CD4-positive, alpha-beta T cell treated with Interleukin-10 for 1 hour (primary cell): ENCODE measurements around the gene SCN8A.
"Not testable (repeated sequence)": the region's sequence is repeated elsewhere in the genome, so short reads cannot be mapped to it uniquely, and the experiment has no call there.

Experiments used
- DNase-seq: peaks from one replicate; pipeline ENCODE4 v3.0.0-alpha.2; 2020

SCN8A gene

DNA sequence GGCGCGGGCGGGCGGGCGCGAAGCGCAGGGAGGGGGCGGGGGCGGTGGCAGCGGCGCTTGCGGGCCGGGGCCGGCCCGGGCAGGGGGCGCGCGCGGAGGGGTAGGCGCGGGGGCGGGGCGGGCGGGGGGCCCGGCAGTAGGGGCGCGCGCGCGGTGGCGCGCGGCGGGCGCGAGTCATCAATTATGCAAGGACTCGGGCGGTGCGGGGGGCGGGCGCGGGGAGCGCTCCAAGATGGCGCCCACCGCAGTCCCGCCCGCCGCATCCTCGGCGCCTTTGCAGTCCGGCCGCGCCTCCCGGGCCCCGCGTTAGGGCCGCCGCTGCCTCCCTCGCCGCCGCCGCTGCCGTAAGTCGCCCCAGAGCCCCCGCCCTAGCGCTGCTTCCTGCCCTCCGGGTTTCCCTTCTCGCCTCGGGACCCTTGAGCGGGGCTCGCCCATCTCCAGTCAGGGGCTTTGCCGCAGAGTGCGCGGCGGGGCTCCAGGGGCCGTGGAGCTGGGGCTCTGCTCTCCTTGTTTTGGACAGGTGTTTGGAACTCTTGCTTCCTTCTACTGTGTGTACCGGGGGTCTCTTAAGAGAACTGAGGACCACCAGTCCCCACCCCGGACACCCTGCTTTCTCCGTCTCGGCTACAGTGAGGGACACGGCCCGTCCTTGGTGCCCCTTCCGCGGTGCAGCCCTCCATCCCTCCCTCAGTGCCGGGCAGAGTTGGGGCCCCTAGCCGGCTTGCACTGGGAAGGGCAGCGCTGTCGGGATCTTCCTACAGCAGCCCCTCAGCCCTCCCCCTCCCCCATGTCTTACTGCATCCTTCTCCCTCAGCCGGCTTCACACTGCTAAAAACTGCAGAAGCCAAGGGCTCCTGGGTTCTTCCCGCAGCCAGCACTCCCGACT, at the start of gene SCN8A:
TSS of gene SCN8A (plus strand) at position 218 of the 886 bp plus-strand sequence. CDS start 71,585 bp downstream, outside the sequence.
- peak; percentile 59 for DNase-seq

DNA sequence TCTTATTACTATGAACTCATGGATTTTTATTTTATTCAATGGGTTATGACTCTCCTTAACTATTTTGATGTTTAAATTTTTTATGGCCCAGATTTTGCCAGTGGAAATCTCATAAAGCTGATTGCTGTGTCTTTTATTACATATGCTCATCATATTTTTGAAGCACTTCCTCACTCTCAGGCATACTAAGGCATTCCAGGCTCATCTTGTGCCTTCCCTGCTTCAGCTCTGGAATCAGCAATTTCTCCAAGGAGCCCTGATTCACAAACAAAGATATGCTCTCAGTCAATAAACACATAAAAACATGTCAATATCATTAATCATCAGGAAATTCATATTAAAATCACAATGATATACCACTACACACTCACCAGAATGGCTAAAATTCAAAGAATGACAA, 44.9 kb upstream of the SCN8A start:
- no peak for DNase-seq

DNA sequence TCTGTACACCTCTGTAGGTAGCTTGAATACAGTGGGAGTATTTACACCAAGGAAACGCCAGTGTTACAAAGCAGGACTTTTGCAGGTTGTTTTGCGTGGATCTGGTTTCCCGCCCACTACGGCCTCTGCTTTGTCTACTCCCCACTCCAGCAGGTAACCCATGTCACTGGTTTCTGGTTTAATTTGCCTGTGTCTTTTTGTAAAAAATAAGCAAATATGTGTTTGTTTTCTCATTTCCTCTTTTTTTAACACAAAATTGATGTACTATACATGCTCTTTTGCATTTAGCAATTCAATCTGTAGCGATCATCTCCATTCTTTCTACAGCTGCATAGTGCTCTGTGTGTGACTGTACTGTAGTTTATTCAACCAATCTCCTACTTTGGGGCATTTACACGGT, 43.4 kb upstream of the SCN8A start:
- no peak for DNase-seq

DNA sequence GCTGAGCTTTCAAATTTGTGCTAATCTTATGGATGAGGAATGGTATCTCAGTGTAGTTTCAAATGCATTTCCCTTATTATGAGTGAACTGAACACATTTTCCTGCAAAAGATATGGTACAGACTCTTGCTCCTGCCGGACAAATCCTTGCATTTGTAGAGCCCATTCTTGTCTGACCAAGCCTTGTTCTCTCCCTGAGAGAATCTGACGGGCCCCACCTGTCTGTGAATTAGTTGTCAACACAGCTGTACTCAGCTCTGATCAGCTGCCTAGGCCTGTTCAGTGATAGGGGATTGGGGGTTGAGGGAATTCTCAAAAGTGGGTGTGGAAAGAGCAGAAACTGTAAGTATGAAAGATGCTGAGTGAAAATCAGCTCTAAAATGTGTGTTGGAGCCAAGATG, 42.8 kb upstream of the SCN8A start:
- DNase-seq, result no peak

DNA sequence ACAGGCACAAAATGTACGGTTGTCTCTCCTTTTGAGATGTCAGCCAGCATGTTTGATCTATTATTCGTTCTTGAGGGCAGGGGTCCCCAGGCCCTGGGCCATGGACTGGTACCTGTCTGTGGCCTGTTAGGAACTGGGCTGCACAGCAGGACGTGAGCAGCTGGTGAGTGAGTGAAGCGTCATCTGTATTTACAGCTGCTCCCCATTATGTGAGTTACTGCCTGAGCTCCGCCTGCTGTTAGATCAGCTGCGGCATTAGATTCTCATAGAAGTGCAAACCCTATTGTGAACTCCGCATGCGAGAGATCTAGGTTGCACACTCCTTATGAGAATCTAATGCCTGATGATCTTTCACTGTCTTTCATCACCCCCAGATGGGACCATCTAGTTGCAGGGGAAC, 41.4 kb upstream of the SCN8A start:
- DNase-seq, result no peak

DNA sequence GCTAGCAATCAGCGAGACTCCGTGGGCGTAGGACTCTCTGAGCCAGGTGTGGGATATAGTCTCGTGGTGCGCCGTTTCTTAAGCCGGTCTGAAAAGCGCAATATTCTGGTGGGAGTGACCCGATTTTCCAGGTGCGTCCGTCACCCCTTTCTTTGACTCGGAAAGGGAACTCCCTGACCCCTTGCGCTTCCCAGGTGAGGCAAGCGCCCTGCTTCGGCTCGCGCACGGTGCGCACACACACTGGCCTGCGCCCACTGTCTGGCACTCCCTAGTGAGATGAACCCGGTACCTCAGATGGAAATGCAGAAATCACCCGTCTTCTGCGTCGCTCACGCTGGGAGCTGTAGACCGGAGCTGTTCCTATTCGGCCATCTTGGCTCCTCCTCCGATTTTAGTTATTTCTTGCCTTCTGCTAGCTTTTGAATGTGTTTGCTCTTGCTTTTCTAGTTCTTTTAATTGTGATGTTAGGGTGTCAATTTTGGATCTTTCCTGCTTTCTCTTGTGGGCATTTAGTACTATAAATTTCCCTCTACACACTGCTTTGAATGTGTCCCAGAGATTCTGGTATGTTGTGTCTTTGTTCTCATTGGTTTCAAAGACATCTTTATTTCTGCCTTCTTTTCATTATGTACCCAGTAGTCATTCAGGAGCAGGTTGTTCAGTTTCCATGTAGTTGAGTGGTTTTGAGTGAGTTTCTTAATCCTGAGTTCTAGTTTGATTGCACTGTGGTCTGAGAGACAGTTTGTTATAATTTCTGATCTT, 22.6 kb upstream of the SCN8A start:
- not testable (repeated sequence) for DNase-seq

DNA sequence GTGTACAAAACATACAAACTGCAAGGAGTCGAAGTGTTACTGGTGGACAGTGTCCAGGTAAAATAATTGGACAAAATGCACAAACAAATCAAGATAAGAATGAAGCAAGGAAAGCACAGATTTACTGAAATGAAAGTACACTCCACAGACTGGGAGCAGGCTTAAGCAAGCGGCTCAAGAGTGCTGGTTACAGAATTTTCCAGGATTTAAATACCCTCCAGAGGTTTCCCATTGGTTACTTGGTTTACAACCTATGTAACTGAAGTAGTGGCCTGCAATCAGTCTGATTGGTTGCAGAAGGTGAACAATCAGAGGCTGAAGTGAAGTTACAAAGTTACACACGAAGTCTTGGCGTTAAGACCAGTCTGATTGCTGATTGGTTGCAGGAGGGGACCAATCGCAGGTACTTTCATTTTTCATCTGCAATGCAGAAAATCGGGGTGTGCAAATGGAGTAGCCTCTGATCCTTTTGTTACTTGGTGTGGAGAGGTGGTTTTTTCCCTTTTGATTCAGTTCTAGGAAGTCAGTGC, 11.6 kb upstream of the SCN8A start:
- DNase-seq, result no peak

DNA sequence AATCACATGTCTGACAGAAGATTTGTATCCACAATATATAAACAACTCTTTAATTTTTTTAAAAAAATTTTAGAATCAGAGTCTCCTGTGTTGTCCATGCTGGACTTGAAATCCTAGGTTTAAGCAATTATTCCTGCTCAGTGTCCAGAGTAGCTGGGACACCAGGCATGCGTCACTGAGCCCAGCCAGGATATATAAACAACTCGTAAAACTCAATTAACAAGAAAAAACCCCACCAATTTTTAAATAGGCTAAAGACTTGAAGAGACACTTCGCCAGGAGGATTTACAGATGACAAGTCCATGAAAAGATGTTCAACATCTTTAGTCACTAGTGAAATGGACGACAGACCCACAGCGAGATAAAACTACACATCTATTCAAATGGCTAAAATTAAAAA, 2.0 kb upstream of the SCN8A start:
- no peak for DNase-seq

DNA sequence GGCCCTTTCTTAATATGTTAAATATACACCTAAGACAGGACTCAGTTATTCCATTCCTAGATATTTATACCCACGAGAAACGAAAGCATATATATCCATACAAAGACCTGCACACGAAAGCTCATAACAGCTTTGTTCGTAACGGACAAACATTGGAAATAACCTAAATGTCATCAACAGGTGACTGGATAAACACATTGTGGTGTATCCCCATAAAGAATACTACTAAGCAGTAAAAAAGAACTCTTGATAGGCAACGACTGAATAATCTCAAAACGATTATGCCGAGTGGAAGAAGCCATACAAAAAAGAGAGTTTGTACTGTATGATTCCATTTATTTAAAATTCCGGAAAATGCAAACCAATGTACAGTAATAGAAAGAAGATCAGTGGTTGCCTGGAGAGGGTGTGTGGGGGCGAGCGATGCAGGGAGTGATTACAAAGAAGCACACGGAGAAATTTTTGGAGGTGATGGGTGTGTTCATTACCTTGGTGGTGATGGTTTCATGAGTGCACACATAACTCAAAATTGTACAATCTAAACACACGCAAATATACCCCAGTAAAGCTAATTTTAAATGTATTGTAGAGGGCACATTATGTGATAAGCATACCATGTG, 1.4 kb upstream of the SCN8A start:
- DNase-seq, result no peak

DNA sequence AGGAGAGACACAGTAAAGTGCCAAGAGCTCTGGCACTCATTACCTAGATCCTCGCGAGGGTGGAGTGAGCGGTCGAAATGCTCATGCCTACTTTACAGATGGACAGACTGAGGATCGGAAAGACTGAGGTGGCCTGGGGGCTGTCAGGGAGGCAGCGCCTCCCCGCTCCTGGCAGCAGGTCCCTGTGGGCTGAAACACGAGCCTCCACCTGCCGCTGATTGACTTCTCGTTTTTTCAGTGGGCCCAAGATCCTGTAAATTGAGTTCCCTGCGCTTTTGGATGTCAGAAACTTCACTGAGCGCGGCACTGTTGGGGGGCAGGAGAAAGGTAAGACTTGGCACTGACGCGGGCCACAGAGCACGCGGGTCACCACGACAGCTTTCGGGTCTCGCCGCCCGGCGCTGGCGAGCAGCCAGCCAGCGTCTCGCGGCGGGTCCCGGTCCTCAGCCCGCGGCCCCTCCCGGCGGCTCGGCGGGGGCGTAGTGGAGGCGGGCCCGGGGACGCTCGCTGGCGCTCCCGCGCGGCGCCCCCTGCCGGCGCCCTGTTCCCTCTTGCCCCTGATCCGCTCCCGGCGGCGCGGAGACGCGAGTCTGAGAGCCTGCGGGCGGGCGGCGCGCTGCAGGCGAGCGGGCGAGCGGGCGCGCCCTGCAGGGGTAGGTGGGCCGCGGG, 552 bp upstream of the SCN8A start:
- DNase-seq, result peak; percentile 80

DNA sequence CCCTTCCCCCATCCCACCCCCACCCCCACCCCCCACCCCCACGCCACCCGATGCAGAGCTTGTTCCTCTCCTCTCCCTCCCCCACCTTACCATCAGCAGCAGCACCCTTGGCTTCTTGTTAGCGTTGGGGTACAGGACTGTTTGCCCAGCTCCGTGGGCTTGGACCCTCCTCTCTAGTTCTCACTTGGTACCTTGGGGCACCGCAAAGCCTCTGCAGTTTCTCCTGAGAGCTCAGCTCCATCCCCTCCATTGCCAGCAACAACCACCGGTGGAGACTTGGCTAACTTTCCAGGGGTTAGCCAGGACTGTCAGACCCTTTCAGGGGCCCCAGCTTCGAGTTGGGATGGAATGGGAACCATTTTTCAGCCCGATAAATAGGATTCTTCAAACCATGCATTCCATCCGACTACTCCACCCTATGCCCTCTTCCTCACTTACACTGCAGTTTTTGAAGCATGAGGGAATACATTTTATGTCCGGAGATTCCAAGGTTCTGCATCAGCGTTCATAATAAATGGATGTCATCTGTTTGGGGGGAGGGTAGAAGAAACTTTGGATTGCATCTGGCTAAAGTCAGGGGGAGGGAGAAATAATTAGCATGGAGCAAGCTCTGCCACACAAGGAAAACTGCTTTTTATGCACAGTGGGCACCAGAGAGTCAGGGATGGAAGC, 1.1 kb downstream of the SCN8A start:
- no peak for DNase-seq

DNA sequence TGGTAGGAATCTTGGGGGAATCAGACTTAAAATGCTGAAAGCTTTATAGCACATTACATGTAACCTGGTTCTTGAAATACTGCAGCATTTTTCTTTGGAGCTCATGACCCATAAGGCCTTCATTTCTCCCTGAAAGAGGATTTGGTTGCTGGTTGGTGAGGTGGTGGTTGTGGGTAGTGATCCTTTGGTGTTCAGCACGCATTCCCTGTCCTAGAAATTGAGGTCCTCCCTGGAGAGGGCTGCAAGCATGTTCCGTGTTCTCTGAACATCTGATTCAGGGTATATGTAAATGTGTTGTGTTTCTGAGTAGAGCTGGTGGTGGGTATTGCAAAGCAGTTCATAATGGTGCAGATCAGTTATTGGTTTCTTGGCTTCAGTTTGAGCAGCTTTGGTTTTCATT, 2.0 kb downstream of the SCN8A start:
- DNase-seq, result no peak

DNA sequence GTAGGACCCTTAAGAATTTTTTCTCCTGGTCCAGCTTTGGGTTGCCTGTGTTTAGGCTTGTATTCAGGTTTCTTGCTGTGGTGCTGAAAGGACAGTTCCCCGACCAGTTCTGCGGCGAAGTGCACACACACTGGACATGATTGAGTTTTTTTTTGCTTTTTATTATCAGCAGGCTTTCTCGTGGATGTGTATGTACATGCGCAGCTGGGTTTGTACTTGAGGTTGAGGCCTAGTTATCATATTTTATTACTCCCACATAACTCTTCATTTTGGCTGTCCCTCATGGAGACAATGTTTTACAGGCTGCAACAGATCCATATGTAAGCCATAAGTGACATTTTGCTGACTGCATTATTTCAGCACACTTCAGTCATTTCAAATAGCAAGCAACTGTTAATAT, 2.5 kb downstream of the SCN8A start:
- peak; percentile 36 for DNase-seq

DNA sequence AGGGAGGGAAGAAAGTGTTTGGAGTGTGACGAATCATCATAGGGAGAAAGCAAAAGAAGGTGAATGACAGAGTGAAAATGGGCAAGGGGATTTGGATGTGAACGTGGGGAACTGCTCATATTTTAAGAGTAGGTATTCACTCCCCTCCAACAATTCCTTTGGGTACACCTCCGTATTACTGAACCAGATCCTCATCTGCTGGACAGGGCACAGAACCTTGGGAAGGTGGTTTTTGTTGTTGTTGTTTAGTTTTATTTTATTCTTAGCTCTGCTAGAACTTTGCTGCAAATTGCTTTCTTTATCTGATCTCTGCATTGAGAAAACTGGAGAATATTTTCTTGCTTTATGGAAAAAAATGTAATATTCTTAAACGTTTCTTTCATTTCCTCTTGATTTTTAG, 7.1 kb downstream of the SCN8A start:
- DNase-seq, result no peak

DNA sequence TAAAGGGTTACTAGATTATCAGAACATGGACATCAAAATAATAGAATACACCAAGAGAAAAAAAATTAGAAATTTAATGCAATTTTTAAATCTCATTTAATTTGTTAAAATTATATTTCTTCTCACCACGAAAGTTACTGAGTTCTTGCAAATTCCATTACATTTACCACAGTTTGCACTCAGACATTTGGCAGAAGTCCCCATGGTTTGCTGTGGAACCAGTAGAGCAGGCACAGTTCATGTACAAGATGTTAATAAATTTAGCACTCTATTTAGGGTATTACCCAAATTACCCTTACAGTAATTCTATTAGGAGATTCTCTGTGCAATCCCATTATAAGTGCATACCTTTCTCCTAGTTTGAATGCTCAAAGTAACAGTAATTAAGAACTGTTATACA, 9.7 kb downstream of the SCN8A start:
- DNase-seq, result no peak

DNA sequence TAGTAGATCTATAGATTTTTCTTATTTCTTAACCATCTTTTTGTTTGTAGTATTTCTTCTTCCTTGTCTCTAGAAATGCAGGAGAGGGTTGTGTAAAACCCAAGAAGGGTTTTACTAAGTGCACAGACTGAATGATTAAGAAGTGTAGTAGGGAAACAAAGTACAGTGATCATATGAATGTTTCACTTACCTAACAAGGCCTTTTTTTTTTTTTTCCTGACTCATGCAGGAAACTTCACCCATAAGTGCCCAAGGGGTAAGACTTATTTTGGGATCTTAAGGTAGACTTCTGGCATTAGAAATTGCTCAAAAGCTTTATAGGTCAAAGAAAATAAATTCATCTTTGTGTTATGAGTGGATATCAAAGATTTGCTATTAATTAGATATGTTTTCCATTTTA, 10.2 kb downstream of the SCN8A start:
- DNase-seq, result no peak

DNA sequence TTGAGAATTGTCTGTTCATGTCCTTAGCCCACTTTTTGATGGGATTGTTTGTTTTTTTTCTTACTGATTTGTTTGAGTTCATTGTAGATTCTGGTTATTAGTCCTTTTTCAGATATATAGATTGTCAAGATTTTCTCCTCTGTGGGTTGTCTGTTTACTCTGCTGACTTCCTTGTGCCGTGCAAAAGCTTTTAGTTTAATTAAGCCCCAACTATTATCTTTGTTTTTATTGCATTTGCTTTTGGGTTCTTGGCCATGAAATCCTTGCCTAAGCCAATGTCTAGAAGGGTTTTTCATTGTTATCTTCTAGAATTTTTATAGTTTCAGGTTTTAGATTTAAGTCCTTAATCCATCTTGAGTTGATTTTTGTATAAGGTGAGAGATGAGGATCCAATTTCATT, 14.9 kb downstream of the SCN8A start:
- DNase-seq, result not testable (repeated sequence)

DNA sequence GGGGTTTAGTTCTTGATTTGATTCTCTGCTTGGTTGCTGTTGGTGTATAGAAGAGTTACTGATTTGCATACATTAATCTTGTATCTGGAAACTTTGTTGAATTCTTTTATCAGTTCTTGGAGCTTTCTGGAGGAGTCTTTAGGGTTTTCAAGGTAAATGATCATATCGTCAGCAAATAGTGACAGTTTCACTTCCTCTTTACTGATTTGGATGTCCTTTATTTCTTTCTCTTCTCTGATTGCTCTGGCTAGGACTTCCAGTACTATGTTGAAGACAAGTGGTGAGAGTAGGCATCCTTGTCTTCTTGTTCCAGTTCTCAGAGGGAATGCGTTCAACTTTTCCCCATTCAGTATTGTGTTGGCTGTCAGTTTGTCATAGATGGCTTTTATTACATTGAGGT, 16.2 kb downstream of the SCN8A start:
- DNase-seq, result not testable (repeated sequence)

DNA sequence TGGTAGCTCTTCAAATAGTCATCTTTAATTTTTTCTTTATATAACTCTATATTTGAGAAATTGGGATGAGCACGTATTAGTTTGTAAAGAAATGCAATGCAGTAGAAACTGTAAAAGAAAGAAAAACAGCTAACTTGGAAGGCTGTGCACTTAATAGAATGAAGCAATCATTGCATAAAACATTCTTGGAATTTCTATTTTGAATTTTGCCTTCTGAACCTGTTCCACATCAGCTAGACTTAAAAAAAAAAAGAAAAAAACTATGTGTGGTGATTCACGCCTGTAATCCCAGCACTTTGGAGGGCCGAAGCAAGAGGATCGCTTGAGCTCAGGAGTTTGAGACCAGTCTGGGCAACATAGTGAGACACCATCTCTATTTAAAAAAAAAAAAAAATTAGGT, 29.4 kb downstream of the SCN8A start:
- no peak for DNase-seq

DNA sequence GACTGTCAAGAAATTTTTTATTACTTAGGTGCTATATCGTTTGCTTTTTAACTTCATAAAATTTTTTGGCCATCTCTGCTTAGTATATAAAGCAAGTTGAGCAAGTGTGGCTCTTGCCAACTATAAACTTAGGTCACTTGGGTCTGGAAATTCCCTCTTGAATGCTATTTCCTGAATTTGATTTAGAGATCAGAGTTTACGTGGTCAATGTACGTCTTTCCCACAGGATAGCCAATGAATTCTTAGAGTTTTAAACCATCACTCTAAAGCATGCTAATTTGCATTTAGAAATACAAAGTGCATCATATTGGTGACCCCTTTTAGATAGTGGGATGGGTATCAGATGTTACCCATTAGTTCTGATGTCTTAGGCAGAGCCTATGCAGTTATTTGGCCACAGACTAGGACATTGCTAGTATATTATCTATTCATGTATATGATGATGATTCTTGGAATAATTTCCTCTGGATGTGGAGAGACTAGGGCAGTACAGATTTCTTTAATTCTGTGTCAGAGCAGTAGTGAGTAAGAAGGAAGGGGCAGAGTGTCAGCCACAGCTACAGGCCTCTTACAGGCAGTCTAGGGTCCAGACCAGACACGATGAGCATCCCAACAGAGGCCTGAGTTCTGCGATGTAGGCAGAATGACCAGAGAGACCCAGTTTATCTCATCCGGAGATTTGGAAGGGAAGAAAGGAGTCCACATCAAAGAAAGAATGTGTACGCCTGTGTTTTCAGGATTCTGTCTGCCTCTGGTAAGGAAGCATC, 30.3 kb downstream of the SCN8A start:
- DNase-seq, result no peak

DNA sequence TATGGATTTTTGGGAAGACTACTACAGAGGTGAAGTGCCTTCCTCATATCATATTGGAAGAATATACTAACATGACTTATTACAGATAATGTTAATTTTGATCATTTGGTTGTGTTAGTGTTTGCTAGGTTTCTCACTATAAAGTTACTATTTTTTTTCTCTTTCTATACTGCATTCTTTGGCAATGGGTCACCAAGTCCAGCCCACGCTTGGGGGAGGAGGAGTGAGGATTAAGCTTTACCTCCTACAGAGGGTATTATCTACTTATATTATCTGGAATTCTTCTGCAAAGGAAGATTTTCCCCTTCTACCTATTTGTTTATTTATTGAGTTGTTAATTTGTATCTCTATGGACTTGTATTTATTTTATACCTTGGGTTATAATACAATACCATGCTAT, 31.5 kb downstream of the SCN8A start:
- no peak for DNase-seq

DNA sequence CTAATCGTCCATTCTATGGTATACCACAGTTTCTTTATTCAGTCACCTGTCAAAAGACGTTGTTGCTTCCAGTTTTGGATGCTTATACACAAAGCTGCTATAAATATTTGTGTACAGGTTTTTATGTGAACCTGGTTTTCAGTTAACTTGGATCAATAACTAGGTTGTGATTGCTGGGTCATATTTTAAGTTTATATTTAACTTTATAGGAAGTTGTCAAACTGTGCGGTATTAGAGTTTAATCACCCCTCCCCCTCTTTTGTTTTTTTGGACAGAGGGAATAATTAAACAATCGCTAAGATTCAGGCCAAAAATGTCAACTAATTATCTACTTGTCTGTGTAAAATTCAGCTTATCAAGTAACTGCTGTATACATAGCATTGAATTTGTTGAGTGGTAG, 34.3 kb downstream of the SCN8A start:
- no peak for DNase-seq
